ENCODE measurements around the gene TOMM34.
A peak's percentile ranks its signal among the peaks of the same experiment; 100 is the strongest.

Gene TOMM34

GRCh38 chr20:44924541-44924940, 35.7 kb downstream of the TOMM34 start:
- Mint-ChIP-seq H3K9me3 (no peaks in the 10 kb centered on the region), H3K4me1 (no peaks in the 10 kb centered on the region), H3K4me3 (no peak overlapping the region), H3K36me3 (ENCODE audit: low read depth) (peaks cover 20% of the 10 kb centered on the region), H3K27me3 (ENCODE audit: low read depth, poor library complexity) (no peaks in the 10 kb centered on the region), H3K27ac (peak overlapping the region; percentile 18)
- no peak for TF ChIP-seq CTCF (IDR thresholded peaks at IDR 0.05)
- no peak for DNase-seq

- no peaks in the 10 kb centered on the region for H3K9me3 Mint-ChIP-seq
- H3K27me3 Mint-ChIP-seq (ENCODE audit: low read depth, poor library complexity), result no peaks in the 10 kb centered on the region
- no peaks in the 10 kb centered on the region for H3K4me1 Mint-ChIP-seq
- H3K36me3 Mint-ChIP-seq (ENCODE audit: low read depth), result peaks cover 32% of the 10 kb centered on the region
- DNase-seq, result no peak
- no peak overlapping the region for H3K27ac Mint-ChIP-seq
- no peak for TF ChIP-seq CTCF (IDR thresholded peaks at IDR 0.05)
- H3K4me3 Mint-ChIP-seq, result no peak overlapping the region
Measured at GRCh38 chr20:44921447-44921846, 38.8 kb downstream of the TOMM34 start.

GRCh38 chr20:44918761-44919160, 41.4 kb downstream of the TOMM34 start:
- no peak for DNase-seq
- Mint-ChIP-seq H3K4me1 (no peaks in the 10 kb centered on the region), H3K9me3 (no peaks in the 10 kb centered on the region), H3K36me3 (ENCODE audit: low read depth) (peaks cover 34% of the 10 kb centered on the region), H3K27ac (no peak overlapping the region), H3K4me3 (no peak overlapping the region), H3K27me3 (ENCODE audit: low read depth, poor library complexity) (no peaks in the 10 kb centered on the region)
- no peak for TF ChIP-seq CTCF (IDR thresholded peaks at IDR 0.05)

GRCh38 chr20:44918342-44918741, 41.9 kb downstream of the TOMM34 start:
- H3K9me3 Mint-ChIP-seq, result no peaks in the 10 kb centered on the region
- no peak for DNase-seq
- H3K4me1 Mint-ChIP-seq, result no peaks in the 10 kb centered on the region
- H3K36me3 Mint-ChIP-seq (ENCODE audit: low read depth), result peaks cover 39% of the 10 kb centered on the region
- H3K27me3 Mint-ChIP-seq (ENCODE audit: low read depth, poor library complexity), result no peaks in the 10 kb centered on the region
- H3K27ac Mint-ChIP-seq, result peak overlapping the region; percentile 45
- TF ChIP-seq CTCF (IDR thresholded peaks at IDR 0.05), result no peak
- H3K4me3 Mint-ChIP-seq, result no peak overlapping the region

GRCh38 chr20:44917399-44917798, 42.8 kb downstream of the TOMM34 start:
- Mint-ChIP-seq H3K27me3 (ENCODE audit: low read depth, poor library complexity) (no peaks in the 10 kb centered on the region), H3K27ac (no peak overlapping the region), H3K4me1 (peaks cover 3% of the 10 kb centered on the region), H3K36me3 (ENCODE audit: low read depth) (peaks cover 41% of the 10 kb centered on the region), H3K4me3 (no peak overlapping the region), H3K9me3 (no peaks in the 10 kb centered on the region)
- no peak for DNase-seq
- TF ChIP-seq CTCF (IDR thresholded peaks at IDR 0.05), result no peak

GRCh38 chr20:44916586-44916985, 43.6 kb downstream of the TOMM34 start:
- no peak for DNase-seq
- peaks cover 43% of the 10 kb centered on the region for H3K36me3 Mint-ChIP-seq (ENCODE audit: low read depth)
- TF ChIP-seq CTCF (IDR thresholded peaks at IDR 0.05), result no peak
- H3K9me3 Mint-ChIP-seq, result no peaks in the 10 kb centered on the region
- no peaks in the 10 kb centered on the region for H3K27me3 Mint-ChIP-seq (ENCODE audit: low read depth, poor library complexity)
- H3K4me1 Mint-ChIP-seq, result peaks cover 10% of the 10 kb centered on the region
- no peak overlapping the region for H3K4me3 Mint-ChIP-seq
- H3K27ac Mint-ChIP-seq, result no peak overlapping the region

Measured in nephron progenitor cell (in vitro differentiated cells).